ENCODE measurements around the gene CHD5.

CHD5 gene

DNA sequence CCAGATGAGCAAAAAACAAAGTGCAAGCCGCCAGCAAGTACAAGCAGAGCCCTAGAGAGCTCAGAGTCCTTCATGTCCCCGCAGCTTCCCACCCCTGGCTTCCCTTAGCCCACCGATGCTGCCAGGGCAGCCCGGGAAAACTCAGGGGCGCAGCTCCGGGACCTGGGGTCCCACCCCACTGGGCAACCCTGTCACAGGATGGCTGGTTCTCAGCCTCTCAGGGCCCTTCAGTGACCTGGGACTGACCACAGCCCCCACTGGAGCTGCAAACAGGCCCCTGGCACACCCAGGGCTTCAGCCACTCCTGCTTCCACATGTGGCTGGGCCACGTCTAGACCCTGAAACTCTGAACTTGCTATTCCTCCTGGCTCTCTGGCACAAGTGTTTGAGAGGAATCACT, 49.5 kb downstream of the CHD5 start:
- DNase-seq (ENCODE audit: low spot score) = no peak

DNA sequence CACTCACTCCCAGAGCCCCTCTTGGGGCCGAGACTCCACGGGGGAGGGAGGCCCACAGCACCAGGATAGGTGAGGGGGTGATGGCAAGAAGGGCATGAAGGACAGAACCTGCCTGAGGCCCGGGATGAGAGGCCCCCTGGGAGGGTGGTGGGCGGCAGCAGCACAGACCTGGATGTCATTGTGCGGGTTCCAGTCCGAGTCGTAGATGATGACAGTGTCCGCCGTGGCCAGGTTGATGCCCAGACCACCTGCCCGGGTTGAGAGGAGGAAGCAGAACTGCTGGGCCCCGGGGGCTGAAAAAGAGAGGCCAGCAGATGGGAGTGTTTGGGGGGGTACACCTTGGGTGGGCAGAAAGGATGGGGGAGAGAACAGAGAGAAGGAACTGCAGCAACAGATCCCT, 50.1 kb downstream of the CHD5 start:
- no peak for DNase-seq (ENCODE audit: low spot score)

DNA sequence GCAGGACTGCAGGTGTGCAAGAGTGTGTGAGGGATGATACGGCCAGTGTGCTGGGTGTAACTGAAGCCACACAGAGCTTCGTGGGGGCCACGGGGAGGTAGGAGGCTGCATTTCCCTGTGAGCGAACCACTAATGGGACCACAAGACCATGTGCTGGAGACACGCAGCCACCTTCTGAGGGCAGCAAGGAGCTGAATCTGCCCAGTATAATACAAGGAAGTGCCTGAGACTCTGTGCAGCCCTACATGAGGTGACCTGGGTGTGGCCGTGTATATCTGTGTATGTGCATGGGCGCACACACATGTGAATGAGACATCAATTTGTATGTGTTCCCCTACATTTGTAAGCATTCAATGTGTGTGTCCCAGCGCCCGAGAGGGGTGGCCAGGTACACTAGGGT, 50.8 kb downstream of the CHD5 start:
- no peak for DNase-seq (ENCODE audit: low spot score)

DNA sequence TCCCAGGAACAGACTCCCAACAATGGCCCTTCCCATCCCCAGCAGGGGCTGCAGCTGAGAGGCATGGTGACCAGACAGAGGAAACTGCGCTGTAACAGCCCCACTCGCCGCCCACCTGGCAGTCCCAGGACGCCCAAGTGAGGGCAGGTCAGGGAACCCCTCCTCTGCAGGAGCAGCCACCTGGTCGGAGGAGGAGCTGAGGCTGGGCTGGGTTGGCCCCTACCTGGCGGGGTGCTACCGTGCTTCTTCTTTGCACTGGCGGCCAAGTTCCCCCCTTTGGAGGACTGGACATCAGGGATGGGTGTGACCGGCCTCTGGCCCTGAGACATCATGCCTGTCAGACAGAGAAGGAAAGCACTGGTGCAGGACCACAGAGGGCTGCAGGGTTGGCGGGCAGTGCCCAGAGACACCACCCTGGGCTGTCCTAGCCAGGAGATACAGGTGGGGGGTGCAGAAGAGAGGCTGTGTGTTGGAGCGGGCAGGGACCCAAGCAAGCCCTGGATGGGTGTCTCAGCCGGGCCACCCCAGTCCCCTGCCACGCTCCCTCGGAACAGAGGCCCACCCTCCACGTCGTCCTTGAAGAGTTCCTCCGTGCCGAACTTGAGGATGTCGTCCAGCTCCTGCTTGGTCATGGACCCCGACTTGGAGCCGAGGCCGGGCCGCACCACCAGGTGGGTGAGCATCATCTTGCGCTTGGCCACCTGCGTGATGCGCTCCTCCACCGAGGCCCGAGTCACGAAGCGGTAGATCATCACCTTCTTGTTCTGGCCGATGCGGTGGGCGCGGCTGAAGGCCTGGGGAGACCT, 51.6 kb downstream of the CHD5 start:
- DNase-seq (ENCODE audit: low spot score) = no peak

DNA sequence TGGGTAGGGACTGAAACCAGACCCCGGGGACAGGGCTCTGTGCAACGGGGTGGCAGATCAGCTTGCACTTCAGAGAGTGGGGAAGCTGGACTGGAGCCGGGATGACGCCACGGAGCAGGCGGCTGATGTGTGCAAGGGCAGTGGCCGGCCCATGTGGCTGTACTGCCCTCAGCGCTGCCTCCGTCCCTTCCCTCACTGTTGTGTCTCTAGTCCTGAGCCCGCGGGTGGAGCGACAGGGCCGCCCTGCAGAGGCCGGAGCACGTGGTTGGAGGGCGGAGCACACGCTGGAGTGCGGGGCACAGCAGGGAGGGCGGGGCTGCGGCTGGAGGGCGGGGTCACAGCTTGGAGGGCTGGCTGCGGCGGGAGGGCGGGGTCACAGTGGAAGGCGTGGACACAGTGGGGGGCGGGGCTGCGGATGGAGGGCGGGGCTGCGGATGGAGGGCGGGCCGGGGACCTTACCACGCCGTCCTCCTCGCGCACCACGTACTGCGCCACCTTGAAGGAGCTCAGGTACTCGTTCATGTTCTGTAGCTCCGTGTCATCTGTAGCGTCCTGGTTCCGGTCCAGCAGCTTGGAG, 52.4 kb downstream of the CHD5 start:
- DNase-seq (ENCODE audit: low spot score) = peak; percentile 75

DNA sequence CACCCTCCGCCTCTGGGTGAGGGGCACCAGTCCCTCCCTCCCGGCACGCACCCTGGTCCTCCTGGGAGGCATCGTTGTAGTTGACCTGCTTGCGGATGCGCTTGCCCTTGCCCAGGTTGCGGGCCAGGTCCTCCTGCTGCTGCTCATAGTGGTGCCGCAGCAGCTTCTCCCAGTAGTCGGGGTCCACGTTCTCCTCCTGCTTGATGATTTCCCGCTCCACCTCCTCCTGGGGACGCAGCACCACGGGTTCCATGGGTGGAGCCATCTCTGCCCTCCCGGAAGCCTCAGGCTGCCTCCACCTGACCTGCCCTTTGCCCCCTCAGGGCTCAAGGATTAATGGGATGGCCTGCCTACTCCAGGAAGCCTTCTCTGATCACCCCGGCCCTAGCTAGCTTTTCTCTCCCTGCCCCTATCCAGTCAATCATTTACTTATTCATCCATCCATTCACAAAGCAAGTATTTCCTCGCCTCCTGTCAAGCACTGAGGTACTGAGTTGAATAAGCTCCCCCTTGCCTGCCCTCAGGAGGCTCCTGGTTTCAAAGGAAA, 53.5 kb downstream of the CHD5 start:
- DNase-seq (ENCODE audit: low spot score) = no peak

DNA sequence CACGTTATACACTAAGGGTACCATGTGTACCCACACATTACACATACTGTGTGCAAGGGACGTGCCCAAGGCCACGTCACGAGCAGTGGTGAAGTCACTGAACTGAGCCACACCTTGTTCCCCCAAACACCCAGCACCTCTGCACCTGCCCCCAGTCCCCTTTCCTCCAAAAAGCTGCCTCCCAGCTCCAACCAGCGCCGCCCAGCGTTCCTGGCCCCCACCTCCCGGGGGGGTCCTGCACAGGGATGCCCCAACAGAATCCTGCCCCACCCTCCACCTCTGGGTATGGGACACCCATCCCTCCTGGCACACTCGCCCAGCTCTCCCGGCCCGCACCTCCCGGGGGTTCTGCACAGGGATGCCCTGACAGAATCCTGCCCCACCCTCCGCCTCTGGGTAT, 54.1 kb downstream of the CHD5 start:
- DNase-seq (ENCODE audit: low spot score) = no peak

DNA sequence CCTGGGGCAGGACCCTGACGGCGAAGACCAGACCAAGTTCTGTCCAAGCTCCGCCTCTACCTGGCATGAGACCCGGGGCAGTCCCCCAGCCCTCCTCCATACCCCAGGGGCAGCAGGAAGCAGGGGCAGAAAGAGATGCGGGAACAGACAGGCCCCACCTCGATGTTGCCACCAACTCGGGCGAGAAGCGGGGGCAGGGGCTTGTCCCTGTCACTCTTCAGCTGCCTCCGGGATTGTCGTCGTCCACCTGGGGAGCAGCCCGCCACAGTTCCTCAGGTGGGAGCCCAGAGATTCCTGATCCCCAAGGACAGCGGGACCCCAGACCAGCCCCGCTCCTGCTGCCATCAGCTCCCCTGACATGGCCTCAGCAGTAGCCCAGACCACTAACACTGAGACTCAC, 54.8 kb downstream of the CHD5 start:
- DNase-seq (ENCODE audit: low spot score) = no peak

DNA sequence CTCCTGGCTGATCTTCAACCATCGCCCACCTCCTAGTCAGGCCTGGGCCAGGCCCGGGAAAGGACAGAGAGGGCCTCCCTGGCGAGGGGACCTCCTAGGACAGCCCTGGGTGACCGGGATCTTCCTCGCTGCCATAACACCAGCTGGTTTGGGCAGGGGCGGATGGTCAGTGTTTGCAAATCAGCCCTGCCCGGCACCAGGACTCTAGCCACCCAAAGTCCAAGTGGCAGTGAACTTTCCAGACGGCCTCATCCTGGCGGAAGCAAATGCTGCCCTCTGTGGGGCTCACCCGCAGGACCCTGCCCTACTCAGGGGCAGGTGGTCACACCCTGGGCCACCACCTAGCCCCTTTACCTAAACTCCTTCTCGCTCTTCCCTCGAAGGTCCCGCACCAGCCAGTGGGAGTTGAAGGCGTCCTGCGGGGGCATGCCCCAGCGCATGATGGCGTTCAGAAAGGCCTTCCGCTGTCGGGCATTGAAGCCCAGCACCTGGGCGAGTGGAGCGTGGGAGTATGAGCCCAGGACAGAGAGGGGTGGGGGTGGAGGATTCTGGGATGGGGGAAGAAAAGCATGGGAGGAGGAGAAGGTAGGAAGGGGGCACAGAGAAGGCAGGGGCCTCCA, 55.3 kb downstream of the CHD5 start:
- no peak for DNase-seq (ENCODE audit: low spot score)

DNA sequence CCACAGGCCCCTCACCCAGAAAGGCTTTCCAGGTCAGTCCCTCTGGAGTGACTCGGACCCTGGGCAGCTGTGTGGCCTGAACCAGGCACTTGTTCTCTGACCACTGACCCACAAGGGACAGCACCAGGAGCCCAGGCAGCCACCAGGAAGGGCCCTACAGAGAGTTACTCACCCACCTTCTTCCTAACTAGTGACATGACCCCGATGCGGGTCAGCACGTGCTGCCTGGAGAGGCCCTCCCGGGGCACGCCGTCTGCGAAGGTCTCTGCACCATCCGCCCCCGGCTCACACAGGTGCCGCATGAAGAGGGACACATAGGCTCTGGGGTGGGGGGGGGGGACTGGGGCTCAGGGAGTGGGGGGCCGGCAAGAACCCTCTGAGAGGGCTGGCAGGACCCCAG, 55.8 kb downstream of the CHD5 start:
- DNase-seq (ENCODE audit: low spot score) = no peak

DNA sequence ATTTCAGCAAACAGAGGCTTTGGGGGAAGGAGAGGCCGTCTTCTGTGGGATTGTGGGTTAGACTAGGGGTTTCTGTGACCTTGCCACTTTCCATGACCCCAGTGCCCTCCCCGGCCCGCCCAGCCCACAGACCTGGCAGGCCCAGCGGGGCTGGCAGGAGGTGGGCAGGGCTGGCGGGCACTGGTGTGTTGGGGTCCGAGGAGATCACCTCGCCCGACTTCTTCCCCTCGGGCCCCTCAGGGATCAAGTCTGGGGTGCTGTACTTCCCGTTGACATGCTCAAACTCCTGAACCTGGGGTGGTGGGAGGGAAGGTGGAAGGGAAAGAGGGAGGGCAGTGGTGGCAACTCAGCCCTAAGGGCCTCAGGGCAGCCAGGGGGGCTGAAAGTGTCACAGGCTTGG, 56.3 kb downstream of the CHD5 start:
- no peak for DNase-seq (ENCODE audit: low spot score)

DNA sequence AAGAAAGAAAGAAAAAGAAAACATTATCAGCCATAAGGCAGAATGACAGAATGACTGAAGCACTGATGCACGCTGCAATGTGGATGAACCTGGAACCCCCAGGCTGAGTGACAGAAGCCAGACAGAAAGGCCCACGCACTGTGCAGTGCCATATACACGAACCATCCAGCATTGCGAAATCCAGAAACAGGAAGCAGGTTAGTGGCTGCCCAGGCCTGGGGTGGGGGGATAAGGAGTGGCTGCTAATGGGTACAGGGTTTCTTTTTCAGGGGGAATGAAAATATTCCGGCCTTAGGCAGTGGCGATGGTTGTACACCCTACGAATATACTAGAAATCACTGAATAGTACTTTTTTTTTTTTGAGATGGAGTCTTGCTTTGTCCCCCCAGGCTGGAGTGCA, 57.0 kb downstream of the CHD5 start:
- no peak for DNase-seq (ENCODE audit: low spot score)

DNA sequence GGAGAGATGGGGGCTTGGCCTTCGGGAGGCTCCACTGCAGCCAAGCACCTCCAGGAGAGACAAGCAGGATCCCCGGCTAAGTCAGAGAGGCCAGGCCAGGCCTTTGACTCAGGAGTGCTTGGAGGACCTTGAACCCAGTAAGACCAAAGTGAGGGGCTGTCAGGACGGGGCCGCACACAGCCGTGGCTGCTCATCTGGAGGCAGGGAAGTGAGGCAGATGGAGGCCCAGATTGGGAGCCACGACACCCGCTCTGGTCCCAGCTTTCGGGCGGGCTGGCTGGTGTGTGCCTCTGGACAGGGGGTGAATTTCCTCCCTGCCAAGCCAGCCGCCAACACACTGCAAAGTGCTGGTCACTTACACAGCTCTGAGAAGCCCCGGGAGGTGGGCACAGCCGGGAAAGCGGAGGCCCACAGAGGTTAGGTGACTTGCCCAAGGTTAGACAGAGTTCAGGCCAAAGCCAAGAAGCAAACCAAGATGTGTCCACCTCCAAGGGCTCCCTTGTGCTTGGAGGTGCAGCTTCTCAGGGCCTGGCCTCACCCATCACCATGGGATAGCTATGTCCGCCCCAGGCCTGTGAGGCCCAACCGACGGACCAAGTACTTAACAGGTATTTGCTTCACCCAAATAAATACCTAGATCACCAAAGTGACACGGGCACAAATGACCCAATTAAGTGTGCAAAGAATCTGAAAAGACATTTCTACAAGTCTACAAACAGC, 58.3 kb downstream of the CHD5 start:
- DNase-seq (ENCODE audit: low spot score) = no peak

DNA sequence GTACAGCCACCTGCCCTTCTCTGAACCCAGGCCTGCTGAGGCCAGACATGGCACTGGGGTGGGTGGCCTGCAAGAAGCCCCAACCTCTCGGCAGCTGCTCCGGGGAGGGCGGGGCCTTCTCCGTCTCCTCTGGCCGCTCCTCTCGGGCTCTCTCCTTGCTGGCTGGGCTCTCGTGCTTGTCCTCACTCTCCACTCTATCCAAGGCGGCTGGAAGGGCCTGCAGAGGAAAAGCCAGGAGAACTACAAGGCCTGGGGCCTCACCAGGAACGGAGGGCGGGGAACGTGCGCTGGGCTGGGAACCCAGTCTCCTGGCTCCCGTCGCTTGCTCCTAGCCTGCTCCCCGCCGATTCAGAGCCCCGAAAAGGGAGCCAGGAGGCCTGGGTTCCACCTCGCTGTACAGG, 59.1 kb downstream of the CHD5 start:
- no peak for DNase-seq (ENCODE audit: low spot score)

DNA sequence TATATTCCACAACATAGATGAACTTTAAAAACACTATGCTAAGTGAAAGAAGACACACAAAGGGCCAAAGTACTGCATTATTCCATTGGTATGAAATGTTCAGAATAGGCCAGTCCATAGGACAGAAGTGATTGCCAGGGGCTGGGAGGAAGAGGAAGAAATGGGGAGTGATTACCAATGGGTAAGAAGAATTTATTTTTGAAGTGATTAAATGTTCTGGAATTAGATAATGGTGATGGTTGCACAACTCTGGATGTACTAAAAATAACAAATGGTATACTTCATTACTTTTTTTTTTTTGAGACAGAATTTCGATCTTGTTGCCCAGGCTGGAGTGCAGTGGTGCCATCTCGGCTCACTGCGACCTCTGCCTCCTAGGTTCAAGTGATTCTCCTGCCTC, 61.7 kb downstream of the CHD5 start:
- DNase-seq (ENCODE audit: low spot score) = no peak

DNA sequence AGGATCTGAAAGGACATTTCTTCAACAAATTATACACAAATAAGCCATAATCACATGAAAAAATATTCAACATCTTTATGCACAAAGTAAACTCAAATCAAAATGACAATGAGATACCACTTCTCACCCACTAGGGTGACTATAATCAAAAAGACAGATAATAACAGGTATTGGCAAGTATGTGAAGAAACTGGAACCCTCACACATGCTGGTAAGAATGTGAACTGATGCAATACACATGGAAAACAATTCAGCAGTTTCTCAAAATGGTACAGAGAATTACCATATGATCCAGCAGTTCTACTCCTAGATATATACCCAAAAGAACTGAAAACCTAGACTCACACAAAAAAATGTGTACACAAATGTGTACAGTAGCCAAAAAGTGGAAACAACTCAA, 62.5 kb downstream of the CHD5 start:
- DNase-seq (ENCODE audit: low spot score) = no peak

DNA sequence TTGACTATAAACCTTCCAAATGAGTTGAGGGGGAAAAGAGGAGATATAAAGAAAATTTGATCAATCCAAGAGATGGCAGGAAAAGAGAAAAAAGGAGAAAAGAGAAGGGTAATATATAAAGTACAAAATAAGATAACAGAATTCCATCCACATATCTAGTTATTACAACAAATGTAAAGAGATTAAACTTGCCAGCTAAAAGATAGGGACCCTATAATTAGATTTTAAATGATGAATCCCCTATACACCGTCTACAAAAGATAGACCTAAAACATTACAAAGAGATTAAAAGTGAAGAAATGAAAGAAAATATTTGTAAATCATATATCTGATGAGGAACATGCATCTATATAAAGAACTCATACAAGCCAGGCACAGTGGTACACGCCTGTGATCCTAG, 63.1 kb downstream of the CHD5 start:
- DNase-seq (ENCODE audit: low spot score) = no peak

DNA sequence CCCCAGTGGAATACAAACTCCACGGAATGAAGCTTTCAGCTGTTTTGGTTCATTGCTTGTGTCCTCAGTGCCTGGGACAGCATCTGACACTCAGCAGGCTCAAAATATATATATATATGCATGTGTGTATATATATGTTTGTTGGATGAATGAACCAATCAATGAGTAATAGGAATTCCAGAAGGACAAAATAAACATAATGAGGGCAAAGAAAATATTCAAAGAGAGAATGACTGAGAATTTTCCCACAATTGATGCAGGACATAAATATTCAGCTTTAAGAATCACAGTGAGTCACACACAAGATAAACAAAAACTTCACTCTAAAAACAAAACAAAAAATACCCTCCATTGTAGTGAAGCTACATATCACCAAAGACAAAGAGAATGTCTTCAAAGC, 64.0 kb downstream of the CHD5 start:
- no peak for DNase-seq (ENCODE audit: low spot score)

DNA sequence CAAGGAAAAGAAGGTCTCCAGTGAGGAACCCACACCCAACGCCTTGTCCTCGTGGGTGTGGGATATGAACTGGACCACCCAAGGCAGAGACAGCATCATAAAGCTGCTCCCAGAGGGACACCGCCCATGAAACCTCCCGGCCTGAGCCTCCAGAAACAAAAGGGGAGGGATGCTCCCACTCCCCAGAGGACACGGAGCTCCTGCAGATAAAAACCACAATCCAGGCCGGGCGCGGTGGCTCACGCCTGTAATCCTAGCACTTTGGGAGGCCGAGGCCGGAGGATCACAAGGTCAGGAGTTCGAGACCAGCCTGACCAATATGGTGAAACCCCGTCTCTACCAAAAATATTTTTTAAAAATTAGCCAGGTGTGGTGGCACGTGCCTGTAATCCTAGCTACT, 66.4 kb downstream of the CHD5 start:
- no peak for DNase-seq (ENCODE audit: low spot score)

DNA sequence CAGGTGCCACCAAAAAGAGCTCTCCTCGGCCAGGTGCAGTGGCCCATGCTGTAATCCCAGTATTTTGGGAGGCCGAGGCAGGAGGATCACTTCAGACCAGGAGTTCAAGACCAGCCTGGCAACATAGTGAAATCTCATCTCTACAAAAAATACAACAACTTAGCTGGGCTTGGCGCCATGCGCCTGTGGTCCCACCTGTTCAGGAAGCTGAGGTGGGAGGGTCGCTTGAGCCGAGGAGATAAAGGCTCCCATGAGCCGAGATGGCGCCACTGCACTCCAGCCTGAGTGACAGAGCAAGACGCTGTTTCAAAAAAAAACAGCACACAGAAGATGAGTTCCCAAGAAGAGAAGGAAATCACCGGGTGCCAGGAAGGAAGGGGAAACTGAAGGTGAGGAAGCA, 67.0 kb downstream of the CHD5 start:
- no peak for DNase-seq (ENCODE audit: low spot score)

DNA sequence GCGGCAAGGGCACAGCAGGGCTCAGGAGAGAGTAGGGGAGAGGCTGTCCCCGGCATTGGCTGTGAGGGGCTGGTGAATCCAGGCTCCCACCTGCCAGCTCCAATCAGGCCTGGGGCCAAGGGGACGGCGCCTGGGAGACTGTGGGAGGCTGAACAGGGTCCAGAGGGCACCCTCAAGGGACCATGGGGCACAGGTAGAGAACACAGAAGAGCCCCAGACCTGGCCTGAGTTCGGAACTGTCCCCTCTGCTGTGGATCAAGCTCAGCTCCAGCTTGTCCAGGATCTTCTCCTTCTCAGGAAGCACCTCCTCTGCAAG, 67.5 kb downstream of the CHD5 start:
- no peak for DNase-seq (ENCODE audit: low spot score)

DNA sequence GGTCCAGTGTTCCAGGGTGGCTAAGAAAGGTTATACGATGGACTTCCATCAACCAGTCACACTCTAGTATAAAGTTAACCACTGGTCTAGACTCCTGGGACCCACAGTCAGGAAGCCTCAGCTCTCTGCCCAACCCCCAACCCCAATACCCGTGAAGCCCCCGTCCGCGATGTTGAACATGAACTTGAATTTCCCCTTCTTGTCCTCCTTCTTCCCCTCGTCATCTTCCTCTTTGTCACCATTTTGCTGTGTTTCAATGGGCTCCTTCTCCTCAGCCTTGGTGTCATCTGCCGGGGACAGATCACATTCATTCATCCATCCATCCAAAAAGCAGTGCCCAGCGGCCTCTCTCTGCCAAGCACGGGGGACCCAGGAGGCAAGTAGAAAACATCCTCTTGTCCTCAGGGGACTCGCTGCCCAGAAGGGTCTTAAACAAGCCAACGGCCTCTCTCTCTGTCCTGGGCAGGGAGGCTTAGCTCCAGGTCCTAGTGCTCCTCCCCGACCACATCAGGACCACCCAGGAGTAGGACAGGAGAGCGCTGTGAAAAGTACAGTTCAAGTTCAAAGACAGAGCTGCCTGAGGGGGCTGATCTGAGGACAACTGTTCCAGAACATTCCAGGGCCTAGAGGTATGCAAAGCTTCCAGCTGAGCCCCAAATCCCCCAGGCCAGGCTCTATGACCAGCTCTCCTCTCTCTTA, 68.0 kb downstream of the CHD5 start:
- no peak for DNase-seq (ENCODE audit: low spot score)
